HL-60/S4 (cell line): ENCODE measurements around the gene ERCC1.

ENCODE experiments used
- in situ Hi-C: fragments of 300-500 bp; cut with MboI; formaldehyde crosslinking; loops from 2 replicates; pipeline ENCODE4 v1.14.3; 2022; ENCODE audit warnings: low sequenced_read_pairs

Gene ERCC1

DNA sequence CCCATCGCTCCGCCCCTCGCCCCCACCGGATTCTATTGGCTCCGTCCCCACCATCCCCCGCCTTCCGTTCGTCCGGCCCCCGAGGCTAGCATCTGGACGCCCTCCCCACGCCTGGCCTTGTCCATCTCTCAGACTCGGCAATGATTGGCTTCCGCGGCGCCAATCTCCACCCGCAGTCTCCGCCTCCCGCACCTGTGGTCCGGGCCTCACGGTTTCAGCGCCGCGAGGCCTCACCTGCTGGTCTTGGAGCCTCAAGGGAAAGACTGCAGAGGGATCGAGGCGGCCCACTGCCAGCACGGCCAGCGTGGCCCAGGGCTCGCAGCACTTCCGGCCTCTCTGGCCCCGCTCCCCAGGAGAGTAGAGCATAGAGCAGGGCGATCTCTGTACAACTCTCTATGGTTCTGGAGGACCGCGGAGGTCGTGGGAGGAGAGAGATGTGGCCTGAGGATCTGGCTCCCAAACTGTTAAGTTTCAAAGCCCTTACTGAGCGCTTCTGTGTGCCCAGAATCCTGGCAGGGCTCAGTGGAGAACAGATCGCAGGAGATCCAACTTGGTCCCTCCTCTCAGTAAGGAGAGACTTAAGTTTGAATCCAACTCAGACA lies at the start of gene ERCC1:
Gene ERCC1 (minus strand): TSS at position 329 of the 602 bp plus-strand sequence. CDS start 543 bp downstream, outside the sequence.
- in situ Hi-C loops: no loop called here

DNA sequence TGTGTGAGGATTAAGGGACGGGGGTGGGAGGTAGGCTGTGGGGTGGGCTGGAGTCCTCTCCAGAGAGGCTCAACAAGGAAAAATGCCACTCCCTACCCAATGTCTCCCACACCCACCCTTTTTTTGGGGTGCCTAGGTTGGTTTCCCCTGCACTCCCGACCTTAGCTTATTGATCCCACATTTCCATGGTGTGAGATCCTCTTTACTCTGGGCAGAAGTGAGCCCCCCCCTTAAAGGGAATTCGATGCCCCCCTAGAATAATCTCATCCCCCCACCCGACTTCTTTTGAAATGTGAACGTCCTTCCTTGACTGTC lies 49.6 kb upstream of the ERCC1 start:
- in situ Hi-C loops: no loop called here

DNA sequence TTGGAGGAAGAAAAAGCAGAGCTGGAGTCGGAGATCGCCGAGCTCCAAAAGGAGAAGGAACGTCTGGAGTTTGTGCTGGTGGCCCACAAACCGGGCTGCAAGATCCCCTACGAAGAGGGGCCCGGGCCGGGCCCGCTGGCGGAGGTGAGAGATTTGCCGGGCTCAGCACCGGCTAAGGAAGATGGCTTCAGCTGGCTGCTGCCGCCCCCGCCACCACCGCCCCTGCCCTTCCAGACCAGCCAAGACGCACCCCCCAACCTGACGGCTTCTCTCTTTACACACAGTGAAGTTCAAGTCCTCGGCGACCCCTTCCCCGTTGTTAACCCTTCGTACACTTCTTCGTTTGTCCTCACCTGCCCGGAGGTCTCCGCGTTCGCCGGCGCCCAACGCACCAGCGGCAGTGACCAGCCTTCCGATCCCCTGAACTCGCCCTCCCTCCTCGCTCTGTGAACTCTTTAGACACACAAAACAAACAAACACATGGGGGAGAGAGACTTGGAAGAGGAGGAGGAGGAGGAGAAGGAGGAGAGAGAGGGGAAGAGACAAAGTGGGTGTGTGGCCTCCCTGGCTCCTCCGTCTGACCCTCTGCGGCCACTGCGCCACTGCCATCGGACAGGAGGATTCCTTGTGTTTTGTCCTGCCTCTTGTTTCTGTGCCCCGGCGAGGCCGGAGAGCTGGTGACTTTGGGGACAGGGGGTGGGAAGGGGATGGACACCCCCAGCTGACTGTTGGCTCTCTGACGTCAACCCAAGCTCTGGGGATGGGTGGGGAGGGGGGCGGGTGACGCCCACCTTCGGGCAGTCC lies 49.0 kb upstream of the ERCC1 start:
- in situ Hi-C loops: no loop called here

DNA sequence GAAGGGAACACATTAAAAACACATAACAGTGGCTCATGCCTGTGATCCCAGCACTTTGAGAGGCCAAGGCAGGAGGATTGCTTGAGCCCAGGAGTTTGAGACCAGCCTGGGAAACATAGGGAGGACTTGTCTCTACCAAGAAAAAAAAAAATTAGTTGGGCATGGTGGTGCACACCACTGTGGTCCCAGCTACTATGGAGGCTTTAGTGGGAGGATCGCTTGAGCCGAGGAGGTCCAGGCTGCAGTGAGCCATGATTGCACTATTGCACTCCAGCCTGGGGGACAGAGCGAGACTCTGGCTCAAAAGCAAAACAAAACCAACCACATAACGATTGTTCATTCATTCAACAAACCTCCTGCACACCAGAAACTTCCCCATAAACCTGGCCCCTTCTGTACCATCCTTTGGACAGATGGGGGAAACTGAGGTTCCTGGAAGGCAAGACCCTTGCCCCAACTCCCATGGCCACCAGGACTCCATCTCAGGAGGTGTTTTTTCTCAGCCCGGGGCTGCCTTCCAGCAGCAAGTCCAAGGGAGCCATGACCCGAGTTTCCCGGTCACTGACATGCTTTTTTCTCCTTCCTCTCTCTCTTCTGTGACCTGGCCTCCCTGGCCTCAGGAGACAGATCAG lies 48.3 kb upstream of the ERCC1 start:
- in situ Hi-C loops: no loop called here

DNA sequence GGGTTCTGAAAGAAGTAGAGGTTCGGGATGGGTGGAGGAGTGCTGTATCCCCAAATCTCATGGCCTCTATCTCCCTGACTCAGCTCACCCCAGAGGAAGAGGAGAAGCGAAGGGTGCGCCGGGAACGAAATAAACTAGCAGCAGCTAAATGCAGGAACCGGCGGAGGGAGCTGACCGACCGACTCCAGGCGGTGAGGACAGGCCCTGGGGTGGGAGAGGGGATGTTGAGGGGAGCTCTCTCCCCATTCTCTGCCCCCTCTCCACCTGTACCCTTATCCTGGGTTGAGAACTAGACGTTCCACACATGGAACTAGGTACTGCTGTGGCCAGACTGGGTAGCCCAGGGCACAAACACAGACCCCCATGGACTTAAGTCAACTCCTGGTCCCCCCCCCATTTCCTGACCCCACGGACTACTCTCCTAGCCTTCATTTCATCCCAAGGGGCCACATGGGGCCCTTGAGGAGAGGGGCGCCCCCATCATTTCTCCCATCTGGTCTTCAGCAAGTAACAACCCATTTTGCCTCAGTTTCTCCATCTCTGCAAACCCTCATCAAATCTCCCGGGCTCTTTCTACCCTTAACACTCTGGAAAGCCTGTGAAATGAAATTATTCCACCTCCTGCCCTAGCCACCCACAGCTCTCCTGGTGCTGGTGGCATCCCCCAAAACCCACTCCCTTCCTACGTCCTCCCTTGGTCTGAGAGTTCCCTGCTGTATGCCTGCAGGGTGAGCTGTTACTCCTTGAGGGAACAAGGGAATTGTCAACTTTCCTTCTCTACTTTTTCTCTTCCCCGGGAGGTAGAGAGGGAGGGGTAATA lies 47.6 kb upstream of the ERCC1 start:
- in situ Hi-C loops: no loop called here

DNA sequence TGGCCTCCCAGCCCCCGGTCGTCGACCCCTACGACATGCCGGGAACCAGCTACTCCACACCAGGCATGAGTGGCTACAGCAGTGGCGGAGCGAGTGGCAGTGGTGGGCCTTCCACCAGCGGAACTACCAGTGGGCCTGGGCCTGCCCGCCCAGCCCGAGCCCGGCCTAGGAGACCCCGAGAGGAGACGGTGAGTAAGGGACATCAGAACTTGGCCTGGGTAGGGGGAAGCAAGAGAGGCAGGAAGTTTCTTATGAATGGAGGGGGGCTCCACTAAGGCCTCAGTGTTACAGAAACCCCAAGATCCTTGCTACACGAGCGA lies 47.0 kb upstream of the ERCC1 start:
- in situ Hi-C loops: no loop called here

DNA sequence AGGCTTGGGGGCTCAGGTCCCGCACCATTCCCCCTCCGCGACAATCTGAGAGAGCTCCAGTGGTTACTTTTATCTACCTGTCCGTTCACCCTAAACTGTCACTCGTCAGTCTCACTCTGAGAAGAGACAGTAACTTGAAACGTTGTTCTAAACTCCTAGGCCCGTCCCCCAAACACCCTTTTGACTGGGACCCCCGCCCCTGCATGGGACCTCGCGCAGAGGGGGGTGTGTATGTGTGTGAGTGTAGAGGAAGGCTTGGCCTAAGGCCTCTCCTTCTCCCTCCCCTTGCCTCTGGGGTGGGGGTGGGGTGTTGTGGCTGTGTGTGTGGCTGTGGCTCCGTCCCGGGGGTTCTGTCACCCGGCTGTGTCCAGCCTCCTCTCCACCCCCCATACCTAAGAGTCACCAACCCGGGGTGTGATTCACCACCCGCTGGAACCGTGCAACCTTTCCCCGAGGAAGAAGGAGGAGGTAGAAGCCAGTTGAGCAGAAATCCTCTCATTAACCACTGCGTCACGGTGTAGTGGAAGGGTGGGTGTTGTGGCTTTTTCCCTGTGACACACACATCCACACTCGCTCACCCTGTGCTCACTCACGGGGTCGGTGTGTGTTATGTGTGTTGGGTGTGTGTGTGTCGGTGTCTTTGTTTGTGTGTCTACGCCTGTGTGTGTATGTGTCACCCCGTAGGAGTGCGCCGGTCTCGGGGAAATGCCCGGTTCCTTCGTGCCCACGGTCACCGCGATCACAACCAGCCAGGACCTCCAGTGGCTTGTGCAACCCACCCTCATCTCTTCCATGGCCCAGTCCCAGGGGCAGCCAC lies 46.4 kb upstream of the ERCC1 start:
- in situ Hi-C loops: no loop called here

DNA sequence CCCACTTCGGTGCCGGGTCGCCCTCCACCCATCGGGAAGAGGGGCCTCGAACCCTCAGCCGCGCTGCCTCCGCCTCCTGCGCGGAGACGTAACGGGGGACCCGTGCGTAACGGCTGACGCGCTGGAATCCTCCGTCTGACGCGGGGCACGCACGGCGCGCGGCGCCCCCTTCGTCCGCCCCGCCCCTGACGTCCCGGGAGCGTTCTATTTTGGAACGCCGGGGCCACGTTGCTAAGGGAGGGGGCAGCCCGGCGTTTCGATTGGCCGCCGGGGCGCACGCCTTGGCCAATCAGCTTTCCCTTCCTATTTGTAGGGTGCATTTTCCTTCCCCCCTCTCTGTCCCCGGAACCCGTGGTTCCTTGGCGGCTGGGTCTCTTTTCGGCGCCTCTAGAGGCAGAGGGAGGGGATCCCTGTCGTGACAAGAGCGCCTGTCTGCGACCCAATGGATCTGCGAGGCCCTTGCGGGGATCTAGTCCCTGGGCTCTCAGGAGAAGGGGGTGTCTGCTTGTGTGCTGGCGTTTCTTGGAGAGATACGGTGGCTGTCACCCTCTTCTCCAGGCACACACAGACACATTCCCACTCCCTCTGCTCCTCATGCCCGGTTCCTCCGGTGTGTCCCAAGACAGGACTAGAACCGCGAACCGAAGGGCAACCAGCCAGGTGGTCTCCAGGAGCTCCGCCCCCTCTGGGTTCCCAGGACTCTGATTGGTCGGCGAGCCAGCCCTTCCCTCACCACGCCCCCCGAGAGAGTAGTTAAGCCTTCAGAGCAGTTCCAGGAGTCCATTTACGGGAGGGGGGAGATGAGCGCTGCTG lies 45.6 kb upstream of the ERCC1 start:
- in situ Hi-C loops: no loop called here

DNA sequence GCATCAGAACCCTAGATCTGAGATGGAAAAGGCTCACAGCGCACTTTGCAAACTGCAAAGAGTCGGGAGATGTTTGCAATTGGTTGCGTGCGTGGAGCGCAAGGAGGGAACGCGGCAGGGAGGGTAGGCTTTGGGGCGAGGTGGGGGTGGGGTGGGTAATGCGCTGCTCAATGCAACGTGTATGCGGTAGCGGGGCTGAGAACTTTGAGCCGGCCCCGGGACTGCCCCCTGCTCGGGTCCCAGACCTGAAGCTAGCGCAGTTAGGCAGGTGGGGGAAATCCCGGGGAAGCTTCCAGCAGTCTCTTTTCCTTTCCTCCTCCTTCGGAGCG lies 45.0 kb upstream of the ERCC1 start:
- in situ Hi-C loops: no loop called here

DNA sequence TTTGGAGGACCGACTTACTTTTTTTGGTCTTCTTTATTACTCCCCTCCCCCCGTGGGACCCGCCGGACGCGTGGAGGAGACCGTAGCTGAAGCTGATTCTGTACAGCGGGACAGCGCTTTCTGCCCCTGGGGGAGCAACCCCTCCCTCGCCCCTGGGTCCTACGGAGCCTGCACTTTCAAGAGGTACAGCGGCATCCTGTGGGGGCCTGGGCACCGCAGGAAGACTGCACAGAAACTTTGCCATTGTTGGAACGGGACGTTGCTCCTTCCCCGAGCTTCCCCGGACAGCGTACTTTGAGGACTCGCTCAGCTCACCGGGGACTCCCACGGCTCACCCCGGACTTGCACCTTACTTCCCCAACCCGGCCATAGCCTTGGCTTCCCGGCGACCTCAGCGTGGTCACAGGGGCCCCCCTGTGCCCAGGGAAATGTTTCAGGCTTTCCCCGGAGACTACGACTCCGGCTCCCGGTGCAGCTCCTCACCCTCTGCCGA lies 44.5 kb upstream of the ERCC1 start:
- in situ Hi-C loops: no loop called here

DNA sequence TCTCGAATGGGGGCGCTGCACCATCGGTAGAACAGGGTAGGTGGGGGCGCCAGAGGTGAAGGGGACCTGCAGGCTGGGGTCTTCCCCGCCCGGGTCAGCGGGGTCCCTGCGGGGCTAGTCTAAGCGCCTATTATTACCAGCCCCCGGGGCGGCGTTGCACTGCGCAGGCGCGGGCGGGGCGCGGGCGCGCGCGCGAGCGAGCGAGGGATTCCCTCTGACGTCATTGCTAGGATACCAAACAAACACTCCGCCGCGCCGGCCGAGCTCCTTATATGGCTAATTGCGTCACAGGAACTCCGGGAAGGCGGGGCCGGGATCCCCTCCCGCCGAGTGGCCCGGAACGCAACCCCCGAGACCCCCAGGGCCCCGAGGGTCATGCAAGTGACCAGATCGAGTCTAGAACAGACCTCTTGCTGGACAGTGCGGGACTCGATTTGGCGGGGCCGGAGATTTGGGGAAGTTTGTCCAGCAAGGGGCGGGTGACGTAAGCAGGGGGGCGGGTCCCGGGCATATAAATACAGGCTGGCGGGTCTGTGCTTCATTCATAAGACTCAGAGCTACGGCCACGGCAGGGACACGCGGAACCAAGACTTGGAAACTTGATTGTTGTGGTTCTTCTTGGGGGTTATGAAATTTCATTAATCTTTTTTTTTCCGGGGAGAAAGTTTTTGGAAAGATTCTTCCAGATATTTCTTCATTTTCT lies 43.9 kb upstream of the ERCC1 start, which contains the start of gene FOSB:
Gene FOSB (plus strand): TSS at position 541 of the 703 bp plus-strand sequence. CDS start 591 bp downstream, outside the sequence.
- in situ Hi-C loops: no loop called here

DNA sequence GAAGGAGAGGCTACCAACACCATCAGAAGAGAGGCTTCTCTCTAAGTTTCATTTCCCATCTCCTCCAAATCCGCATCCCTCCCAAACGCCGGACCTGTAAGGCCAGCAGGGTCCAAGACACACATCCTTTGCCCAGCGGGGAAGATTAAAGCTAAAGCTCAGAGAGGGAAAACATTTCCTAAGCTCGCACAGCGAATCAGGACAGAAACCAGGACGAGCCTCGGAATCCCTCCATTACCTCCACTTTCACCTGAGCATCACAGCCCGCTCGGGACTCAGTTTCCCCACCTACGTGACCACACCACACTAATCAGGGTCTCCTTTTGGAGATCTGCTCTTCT lies 43.4 kb upstream of the ERCC1 start:
- in situ Hi-C loops: no loop called here

DNA sequence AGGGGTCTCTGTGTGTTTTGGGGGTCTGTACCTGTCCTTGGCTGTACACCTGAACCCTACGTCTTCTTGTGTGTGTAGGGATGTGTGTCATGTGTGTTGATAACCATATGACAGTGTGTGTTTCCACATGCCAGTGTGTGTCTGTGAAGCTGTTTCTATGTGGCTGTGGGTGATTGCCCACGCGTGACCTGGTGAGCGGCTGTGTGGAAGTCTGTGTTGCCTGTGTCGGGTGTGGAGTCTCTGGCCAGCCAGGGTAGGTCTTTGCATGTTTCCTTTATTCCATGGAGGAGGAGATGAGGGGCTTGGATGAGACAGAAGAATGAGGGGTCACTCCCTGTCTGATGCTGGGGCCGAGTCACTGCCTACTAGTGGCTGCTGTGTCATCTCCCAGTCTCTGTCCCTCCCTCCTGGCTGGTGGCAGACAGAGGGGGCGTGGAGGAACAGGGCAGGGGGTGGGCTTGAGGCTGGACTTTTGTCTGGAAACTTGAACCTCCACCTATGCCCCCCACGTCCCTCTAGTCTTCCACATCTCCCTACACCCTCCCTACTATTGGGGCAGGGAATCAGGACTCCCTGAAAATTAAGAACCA lies 41.2 kb upstream of the ERCC1 start:
- in situ Hi-C loops: no loop called here

DNA sequence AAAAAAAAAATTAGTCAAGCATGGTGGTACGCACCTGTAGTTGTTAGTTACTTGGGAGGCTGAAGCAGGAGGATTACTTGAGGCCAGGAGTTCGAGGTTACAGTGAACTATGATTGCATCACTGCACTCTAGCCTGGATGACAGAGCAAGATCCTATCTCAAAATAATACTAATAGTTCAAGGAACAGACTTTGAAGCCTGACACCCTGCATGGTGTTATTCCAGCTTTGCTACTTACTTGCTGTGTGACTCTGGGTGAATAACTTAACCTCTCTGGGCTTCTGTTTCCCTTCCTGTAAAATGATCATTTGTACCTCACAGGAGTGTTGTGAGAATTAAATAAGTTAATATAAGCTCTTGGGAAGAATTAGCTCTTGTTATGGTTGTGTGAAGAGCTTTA lies 40.6 kb upstream of the ERCC1 start:
- in situ Hi-C loops: no loop called here

DNA sequence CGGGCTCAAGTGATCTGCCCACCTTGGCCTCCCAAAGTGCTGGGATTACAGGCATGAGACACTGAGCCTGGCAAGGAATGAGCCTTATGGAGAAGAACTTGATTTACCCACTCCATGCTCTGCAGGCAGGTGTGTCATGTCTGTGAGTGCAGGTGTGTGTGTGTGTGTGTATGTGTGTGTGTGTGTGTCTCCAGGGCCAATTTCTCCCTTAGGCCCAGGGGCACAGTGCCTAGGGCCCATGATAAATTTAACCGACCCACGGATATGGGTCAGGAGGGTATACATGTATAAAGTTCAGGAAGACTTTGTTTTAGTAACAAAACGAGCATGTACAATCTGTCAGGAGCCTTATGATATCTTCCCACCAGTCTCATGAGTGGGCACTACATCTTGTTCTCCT lies 39.5 kb upstream of the ERCC1 start:
- in situ Hi-C loops: no loop called here

DNA sequence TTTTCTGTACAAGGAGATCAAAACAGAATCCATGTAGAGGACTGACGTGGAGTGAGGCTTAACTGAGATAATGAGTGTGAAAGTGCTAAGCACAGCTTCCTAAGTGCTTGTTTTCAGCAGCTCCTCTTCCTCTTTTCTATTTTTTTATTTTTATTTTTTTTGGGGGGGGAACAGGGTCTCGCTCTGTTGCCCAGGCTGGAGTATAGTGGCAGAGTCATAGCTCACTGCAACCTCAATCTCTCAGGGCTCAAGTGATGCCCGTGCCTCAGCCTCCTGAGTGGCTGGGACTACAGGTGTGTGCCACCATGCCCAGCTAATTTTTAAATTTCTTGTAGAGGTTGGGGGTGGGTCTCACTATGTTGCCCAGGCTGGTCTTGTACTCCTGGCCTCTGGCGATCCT lies 38.5 kb upstream of the ERCC1 start:
- in situ Hi-C loops: no loop called here

DNA sequence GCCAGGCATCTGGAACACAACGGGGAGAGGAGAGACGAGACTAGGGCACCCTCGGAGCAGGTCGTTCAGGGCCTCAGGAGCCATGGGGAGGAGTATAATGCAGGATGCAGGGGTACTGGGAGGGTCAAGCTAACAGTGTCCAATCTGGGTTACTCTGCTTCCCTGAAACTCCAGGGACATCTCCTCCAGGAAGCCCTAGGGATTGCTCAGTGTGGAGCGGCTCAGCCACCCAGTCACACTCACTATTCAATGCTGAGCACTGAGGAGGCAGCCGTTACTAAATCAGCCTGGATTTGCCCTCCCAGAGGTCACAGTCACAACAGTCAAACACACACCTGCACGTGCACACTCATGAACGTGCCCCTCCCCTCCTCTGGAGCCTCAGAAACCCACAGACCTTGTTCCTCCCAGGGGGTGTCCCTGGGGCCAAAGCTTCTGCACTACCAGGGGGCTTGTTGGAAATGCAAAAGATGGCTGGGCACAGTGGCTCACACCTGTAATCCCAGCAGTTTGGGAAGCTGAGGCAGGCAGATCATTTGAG lies 37.2 kb upstream of the ERCC1 start:
- in situ Hi-C loops: no loop called here

DNA sequence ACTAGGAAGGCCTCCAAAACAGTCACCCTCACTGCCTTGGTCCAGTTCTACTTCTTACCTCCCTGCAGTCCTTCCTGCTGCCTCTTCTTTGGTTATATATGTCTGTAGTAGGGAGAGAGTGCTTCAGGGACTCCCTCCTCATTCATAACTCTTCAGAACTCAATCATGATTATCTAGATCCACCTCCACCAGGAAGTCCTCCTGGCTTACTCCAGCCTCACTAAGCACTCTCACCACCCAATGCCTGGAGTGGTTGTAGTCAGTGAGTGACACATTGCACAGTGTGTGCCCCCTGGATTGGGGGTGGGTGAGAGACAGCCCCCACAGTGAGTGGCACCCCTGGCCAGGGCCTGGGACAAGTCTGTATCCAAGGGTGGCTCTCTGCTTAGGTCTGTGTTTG lies 34.1 kb upstream of the ERCC1 start:
- in situ Hi-C loops: no loop called here

DNA sequence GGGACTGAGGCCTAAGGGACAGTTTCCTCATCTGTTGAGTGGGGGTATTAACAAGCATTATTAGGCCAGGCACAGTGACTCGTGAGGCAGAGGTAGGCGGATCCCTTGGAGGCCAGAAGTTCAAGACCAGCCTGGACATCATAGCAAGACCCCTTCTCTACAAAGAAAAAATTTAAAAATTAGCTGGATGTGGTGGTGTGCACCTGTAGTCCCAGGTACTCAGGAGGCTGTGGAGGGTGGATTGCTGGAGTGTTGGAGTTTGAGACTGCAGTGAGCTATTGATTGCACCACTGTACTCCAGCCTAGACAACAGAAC lies 32.7 kb upstream of the ERCC1 start:
- in situ Hi-C loops: no loop called here
